Esophagus squamous epithelium (tissue), 4 donors: ENCODE data around the gene PEX14.

Source experiments
- CTCF ChIP-seq, 6 experiments: fragments of 450-650 bp in 4 of 6; fragments of 200-600 bp in 2 of 6; sonication (generic) in 2 of 6; IDR thresholded peaks; one replicate each; pipeline ENCODE4 v1.5.1; 2016 to 2019; ENCODE audit warnings: antibody characterized with exemption in 6 of 6, mild to moderate bottlenecking in 4 of 6, moderate library complexity in 4 of 6
- POLR2A ChIP-seq, 4 donors: fragments of 450-650 bp; IDR thresholded peaks; one replicate each; pipeline ENCODE4 v1.6.1; 2017; ENCODE audit warnings: antibody characterized with exemption in 4 of 4, mild to moderate bottlenecking in 4 of 4, moderate library complexity in 3 of 4

GRCh38 chr1:10557714-10558113, 83.0 kb downstream of the PEX14 start:
- no peak for TF ChIP-seq CTCF (IDR thresholded peaks at IDR 0.05)
- no peak for TF ChIP-seq POLR2A (IDR thresholded peaks at IDR 0.05)
